NCI-H345 treated with DMSO at 0.1 percent for 48 hours (cell line): ENCODE measurements around the gene PIPOX.

Source experiments
- DNase-seq: peaks from one replicate; lab custom pipeline; 2025; ENCODE audit not compliant: unreplicated experiment; lab: John Stamatoyannopoulos, UW

The PIPOX gene

GRCh38 chr17:29019475-29020181, 23.3 kb upstream of the PIPOX start:
- DNase-seq, result no peak

GRCh38 chr17:29020576-29020975, 22.4 kb upstream of the PIPOX start:
- no peak for DNase-seq

- no peak for DNase-seq
Observed at GRCh38 chr17:29021226-29021625, 21.7 kb upstream of the PIPOX start.

- no peak for DNase-seq
Observed at GRCh38 chr17:29022074-29022473, 20.9 kb upstream of the PIPOX start.

GRCh38 chr17:29024316-29024952, 18.5 kb upstream of the PIPOX start:
- no peak for DNase-seq

GRCh38 chr17:29031488-29031887, 11.5 kb upstream of the PIPOX start:
- no peak for DNase-seq

GRCh38 chr17:29032013-29032856, 10.7 kb upstream of the PIPOX start:
- DNase-seq, result no peak

- DNase-seq, result no peak
Observed at GRCh38 chr17:29032857-29033197, 10.1 kb upstream of the PIPOX start.

GRCh38 chr17:29034510-29034909, 8.4 kb upstream of the PIPOX start:
- no peak for DNase-seq

GRCh38 chr17:29036584-29036983, 6.4 kb upstream of the PIPOX start:
- DNase-seq, result no peak

GRCh38 chr17:29037739-29038084, 5.2 kb upstream of the PIPOX start:
- no peak for DNase-seq

- no peak for DNase-seq
Observed at GRCh38 chr17:29038085-29038795, 4.7 kb upstream of the PIPOX start.

GRCh38 chr17:29039764-29040598, 3.0 kb upstream of the PIPOX start:
- DNase-seq, result no peak

GRCh38 chr17:29041091-29041490, 1.9 kb upstream of the PIPOX start:
- DNase-seq, result no peak

- DNase-seq, result no peak
Observed at GRCh38 chr17:29041571-29041970, 1.4 kb upstream of the PIPOX start.

- no peak for DNase-seq
Observed at GRCh38 chr17:29042026-29042678, 789 bp upstream of the PIPOX start.

GRCh38 chr17:29043539-29044145, 701 bp downstream of the PIPOX start:
- no peak for DNase-seq

GRCh38 chr17:29045026-29045425, 2.1 kb downstream of the PIPOX start:
- DNase-seq, result no peak

- no peak for DNase-seq
Observed at GRCh38 chr17:29045734-29046472, 3.0 kb downstream of the PIPOX start.
